Measurements from ENCODE around the gene ARHGEF40.

DNA sequence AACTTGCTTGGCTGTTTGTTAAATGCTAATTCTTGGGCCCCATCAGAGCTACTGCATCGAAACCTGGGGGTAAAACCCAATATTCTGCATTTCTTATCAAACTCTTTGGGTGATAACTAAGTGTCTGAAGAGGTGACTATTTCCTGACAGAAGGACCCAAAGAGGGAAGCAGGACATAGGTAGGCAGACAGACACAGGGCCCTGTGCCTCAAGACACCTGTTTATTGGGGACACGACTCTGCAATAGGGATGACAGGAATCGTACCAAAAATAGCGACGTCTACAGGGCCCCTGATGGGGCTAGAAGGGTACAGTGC is 19.7 kb downstream of the ARHGEF40 start:
- TF ChIP-seq, protein P1, sequence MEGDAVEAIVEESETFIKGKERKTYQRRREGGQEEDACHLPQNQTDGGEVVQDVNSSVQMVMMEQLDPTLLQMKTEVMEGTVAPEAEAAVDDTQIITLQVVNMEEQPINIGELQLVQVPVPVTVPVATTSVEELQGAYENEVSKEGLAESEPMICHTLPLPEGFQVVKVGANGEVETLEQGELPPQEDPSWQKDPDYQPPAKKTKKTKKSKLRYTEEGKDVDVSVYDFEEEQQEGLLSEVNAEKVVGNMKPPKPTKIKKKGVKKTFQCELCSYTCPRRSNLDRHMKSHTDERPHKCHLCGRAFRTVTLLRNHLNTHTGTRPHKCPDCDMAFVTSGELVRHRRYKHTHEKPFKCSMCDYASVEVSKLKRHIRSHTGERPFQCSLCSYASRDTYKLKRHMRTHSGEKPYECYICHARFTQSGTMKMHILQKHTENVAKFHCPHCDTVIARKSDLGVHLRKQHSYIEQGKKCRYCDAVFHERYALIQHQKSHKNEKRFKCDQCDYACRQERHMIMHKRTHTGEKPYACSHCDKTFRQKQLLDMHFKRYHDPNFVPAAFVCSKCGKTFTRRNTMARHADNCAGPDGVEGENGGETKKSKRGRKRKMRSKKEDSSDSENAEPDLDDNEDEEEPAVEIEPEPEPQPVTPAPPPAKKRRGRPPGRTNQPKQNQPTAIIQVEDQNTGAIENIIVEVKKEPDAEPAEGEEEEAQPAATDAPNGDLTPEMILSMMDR (IDR thresholded peaks at IDR 0.05; ENCODE audit: low read depth, low read length, poor library complexity, severe bottlenecking), result no peak
- TF ChIP-seq EZH2phosphoT487 (IDR thresholded peaks at IDR 0.05; ENCODE audit: borderline replicate concordance, low read length), result no peak
